Measurements from ENCODE around the gene EXPH5.
A peak's percentile ranks its signal among the peaks of the same experiment; 100 is the strongest.

The EXPH5 gene

GRCh38 chr11:108559904-108560303 lies 33.7 kb downstream of the EXPH5 start:
- DNase-seq: no peak

- DNase-seq: no peak
These were observed 34.2 kb downstream of the EXPH5 start for GRCh38 chr11:108559340-108559739.

GRCh38 chr11:108558222-108558621 lies 35.3 kb downstream of the EXPH5 start:
- no peak for DNase-seq

GRCh38 chr11:108556019-108556418 lies 37.5 kb downstream of the EXPH5 start:
- DNase-seq: no peak

GRCh38 chr11:108551651-108552462 lies 41.7 kb downstream of the EXPH5 start:
- no peak for DNase-seq

- DNase-seq: no peak
These were observed 44.2 kb downstream of the EXPH5 start for GRCh38 chr11:108549319-108549885.

GRCh38 chr11:108545909-108546501 lies 47.6 kb downstream of the EXPH5 start:
- no peak for DNase-seq

- DNase-seq: no peak
These were observed 50.1 kb downstream of the EXPH5 start for GRCh38 chr11:108543316-108543964.

- no peak for DNase-seq
These were observed 52.0 kb downstream of the EXPH5 start for GRCh38 chr11:108541531-108541930.

- no peak for DNase-seq
These were observed 55.1 kb downstream of the EXPH5 start for GRCh38 chr11:108538502-108538901.

- peak in 1 of 2 donors; percentile 5 for DNase-seq
These were observed 55.5 kb downstream of the EXPH5 start for GRCh38 chr11:108538022-108538424.

DNA sequence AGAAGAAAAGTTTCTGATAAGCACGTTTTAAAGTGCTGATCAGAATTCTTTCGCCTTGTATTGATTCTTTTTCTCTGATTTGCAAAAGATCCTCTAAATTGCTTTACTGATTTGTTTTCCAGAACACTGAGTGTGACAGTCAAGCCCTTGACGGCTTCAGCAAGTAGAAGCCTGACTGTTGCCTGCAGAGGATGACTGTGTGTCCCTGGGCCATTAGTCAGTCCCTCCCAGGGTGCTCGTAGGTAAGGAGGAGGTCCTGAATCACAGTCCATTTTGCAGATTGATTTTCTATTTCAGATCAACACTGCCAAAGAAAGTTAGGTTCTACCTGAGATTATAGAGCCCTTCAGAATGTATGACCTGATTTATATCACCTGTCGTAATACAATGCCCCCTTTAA lies 56.8 kb downstream of the EXPH5 start:
- DNase-seq: no peak

DNA sequence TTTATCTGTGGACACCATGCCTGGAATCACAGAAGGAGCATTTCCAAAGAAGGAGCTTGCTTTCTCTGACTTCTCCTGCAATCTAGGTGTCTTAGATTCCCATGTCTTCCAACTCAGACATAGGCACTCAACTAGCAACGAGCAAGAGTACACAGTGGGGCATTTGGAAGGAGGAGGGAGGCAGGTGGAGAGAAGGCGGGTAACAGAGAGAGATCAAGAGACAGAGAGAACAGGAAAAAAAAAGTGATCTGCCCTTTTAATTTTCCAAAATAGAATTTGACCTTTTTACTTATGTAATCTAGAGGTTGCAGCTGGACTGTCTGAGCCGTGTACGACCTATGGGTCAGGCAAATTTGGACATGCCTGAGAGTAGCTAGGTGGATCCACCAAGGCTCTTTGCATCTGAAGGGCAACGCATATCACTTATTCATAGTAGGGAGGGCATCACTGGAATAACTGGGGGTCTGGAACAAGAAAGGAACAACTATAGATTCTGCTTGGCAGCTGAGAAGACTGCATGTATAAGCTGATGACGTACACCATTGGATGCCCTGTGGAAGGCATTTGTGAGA lies 58.1 kb downstream of the EXPH5 start:
- DNase-seq: no peak

- DNase-seq: no peak
These were observed 59.2 kb downstream of the EXPH5 start for GRCh38 chr11:108534274-108534882.

DNA sequence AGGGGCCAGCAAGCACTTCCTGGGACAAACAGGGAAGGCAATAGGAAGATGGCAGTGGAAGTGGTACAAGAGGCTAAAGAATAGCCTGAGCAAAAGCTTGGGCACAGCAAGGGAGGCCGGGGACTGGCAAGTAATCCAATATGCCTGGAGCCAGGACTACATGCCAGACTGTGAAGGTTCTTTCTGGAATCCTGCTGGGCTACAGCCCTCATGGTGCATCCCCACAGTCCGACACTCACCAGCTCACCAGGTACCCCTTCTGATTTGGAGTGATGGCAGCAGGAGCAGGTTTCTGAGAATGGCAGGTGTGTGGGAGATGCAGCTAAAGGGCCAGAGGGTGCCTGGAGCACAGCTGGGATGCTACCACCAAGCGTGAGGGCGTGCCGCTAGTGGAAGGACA lies 63.1 kb downstream of the EXPH5 start:
- no peak for DNase-seq

DNA sequence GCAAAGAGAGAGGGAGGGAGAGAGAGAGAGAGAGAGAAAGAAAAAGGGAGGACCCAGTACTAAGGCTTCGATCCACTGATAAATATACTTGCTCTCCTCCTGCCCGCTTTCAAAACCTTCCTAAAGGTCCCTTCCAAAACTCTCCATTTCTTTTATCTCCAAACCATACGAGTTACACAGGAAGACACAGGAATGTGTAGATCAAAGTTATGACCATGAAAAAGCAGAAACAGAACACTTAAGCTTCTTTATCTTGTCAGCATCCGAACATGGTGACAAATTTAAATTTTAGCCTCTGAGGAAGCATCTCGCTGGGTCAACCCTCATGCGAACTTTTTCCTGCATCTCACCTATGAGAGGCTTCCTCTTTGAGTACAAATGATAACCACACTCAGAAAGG lies 66.2 kb downstream of the EXPH5 start:
- no peak for DNase-seq

DNA sequence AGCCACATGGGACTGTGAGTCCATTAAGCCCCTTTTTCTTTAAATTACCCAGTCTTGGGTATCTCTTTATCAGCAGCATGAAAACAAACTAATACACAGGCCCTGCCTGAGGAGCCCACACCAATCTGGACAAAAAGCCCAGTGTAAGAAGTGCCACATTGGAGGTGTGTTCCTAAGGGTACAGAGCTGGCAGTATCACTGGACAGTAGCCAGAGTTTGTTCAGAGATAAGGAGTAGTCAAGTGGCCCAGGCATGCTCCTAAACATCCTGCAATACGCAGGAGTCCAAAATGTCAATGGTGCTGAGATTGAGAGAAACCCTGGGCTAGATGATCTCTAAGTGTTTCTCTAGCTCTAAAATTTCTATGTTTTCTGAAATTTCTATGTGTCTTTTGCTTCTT lies 68.4 kb downstream of the EXPH5 start:
- no peak for DNase-seq

- no peak for DNase-seq
These were observed 69.1 kb downstream of the EXPH5 start for GRCh38 chr11:108524422-108524821.

GRCh38 chr11:108522318-108522717 lies 71.2 kb downstream of the EXPH5 start:
- no peak for DNase-seq

DNA sequence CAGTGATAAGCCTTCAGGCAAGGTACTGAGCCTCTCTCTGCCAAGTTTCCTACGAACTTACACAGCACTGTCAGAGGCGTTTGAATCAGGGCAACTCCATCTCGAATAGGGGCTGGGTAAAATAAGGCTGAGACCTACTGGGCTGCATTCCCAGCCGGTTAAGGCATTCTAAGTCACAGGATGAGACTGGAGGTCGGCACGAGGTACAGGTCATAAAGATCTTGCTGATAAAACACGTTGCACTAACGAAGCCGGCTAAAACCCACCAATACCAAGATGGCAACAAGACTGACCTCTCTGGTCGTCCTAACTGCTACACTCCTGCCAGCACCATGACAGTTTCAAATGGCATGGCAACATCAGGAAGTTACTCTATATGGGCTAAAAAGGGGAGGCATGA lies 75.0 kb downstream of the EXPH5 start:
- no peak for DNase-seq

DNA sequence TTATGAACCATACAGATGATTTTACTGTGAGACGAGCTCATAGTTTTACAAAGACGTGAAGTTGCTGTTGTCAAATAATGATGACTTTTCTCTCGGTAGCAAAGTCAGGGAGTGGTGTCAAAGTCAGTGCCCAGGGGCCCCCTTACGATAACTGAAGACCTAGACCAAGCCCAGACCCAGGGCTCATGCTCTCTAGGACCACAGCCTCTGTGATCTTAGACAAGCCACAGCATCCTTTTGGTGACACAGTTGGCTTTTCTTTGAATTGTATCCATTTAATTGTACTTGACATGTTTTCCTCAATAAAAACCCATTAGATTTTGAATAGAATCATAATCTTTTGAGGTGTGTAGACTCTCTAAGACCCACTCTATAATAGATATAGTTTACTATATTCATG lies 77.4 kb downstream of the EXPH5 start:
- no peak for DNase-seq

DNA sequence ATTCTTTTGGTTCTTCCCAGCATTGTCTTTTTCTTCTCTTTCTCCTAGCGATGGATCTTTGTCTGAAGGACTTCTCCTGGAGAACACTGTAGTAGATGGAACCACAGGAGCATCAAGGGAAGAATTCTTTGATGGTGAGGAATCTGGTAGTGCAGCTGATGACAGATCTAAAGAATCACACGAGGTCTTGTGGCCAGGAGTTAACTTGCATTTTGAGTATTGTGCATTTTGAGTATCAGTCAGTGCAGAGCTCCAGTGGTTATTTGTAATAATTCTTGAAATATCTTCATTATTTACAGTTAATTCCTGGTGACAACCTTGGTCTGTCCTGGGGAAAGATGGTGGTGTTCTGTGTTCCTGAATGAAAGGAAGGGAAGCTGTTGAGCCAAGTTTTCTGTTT lies 80.9 kb downstream of the EXPH5 start:
- DNase-seq: no peak

DNA sequence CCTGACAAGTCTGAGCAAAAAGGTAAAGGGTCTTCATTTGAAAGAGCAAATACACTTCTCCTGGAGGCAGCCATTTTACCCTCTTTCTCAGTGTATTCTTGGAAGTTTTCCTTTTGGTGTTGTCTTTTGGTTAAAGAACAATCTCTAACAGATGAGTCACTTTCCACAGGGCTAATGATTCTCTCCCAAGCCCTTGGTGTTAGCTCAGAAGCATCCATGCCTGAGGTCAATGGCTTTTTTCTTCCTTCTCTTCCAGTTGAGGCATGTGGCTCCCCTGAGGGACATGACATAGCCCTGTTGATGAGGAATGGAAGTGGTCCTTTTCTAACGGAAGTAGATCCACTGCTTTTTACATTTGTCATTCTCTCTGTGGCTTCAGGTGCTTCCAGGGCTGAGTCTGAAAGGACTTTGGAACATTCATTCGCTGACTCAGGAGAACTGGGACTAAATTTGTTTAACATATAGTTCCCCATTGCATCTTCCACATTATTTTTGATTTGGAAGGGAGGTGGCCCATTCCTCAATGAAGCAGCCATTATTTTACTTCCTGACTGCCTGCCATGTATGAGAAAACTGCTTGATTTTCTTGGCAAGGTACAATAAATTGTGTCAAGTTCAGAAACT lies 81.6 kb downstream of the EXPH5 start:
- DNase-seq: no peak
